Measurements from ENCODE around the gene PVR. TPM values are rescaled to one million over a fixed set of nuclear protein-coding genes. Genes with fewer than 3 reads are reported as not detected.
"Not testable (repeated sequence)": the region's sequence is repeated elsewhere in the genome, so short reads cannot be mapped to it uniquely, and the experiment has no call there.

Gene PVR
- total and polyA plus RNA-seq, 7 donors: 3.0 to 39.4 (median 11.5) TPM

GRCh38 chr19:44664976-44665375 lies 21.3 kb downstream of the PVR start:
- TF ChIP-seq EP300 (IDR thresholded peaks at IDR 0.05) (no peak), POLR2A (IDR thresholded peaks at IDR 0.05) (no peak), CTCF (IDR thresholded peaks at IDR 0.05) (no peak), POLR2AphosphoS5 (IDR thresholded peaks at IDR 0.05) (no peak)
- WGBS, 2 donors: 94 to 97% methylated on average over 10 of the region's 10 CpGs
- Histone ChIP-seq H3K27me3 (no peaks in the 10 kb centered on the region), H3K9me3 (no peaks in the 10 kb centered on the region), H3K4me1 (no peaks in the 10 kb centered on the region), H3K4me3 (no peak overlapping the region), H3K27ac (no peak overlapping the region), H3K36me3 (peaks cover 0 to 35% (median 10%) of the 10 kb centered on the region in 4 donors)
- intact Hi-C loops (cut with DNase I): no loop called here
- no peak for DNase-seq

GRCh38 chr19:44666852-44667556 lies 23.3 kb downstream of the PVR start:
- TF ChIP-seq EP300 (IDR thresholded peaks at IDR 0.05): no peak
- no peak for TF ChIP-seq CTCF (IDR thresholded peaks at IDR 0.05)
- no peak for TF ChIP-seq POLR2A (IDR thresholded peaks at IDR 0.05)
- TF ChIP-seq POLR2AphosphoS5 (IDR thresholded peaks at IDR 0.05): no peak
- WGBS, 2 donors: 85 to 86% methylated on average over 7 of the region's 7 CpGs
- Histone ChIP-seq H3K9me3 (no peaks in the 10 kb centered on the region), H3K4me3 (no peak overlapping the region), H3K36me3 (peaks cover 0 to 15% (median 8%) of the 10 kb centered on the region in 4 donors), H3K27me3 (no peaks in the 10 kb centered on the region), H3K27ac (no peak overlapping the region), H3K4me1 (no peaks in the 10 kb centered on the region)
- intact Hi-C loops (cut with DNase I): no loop called here
- no peak for DNase-seq

- Histone ChIP-seq H3K27me3 (no peaks in the 10 kb centered on the region), H3K36me3 (no peaks in the 10 kb centered on the region), H3K4me1 (no peaks in the 10 kb centered on the region), H3K9me3 (no peaks in the 10 kb centered on the region), H3K4me3 (no peak overlapping the region), H3K27ac (no peak overlapping the region)
- 80 to 92% methylated on average over 2 of the region's 2 CpGs for WGBS, 2 donors
- DNase-seq: no peak
- TF ChIP-seq EP300 (IDR thresholded peaks at IDR 0.05): no peak
- no peak for TF ChIP-seq POLR2AphosphoS5 (IDR thresholded peaks at IDR 0.05)
- no peak for TF ChIP-seq POLR2A (IDR thresholded peaks at IDR 0.05)
- no peak for TF ChIP-seq CTCF (IDR thresholded peaks at IDR 0.05)
- intact Hi-C loops (cut with DNase I): no loop called here
These were observed 25.5 kb downstream of the PVR start for GRCh38 chr19:44668985-44669764.

GRCh38 chr19:44670027-44670426 lies 26.3 kb downstream of the PVR start:
- intact Hi-C loops (cut with DNase I); H3K4me1 ChIP-seq; H3K27ac ChIP-seq; H3K36me3 ChIP-seq; DNase-seq; H3K27me3 ChIP-seq; H3K4me3 ChIP-seq; H3K9me3 ChIP-seq: not testable (repeated sequence)
- WGBS, 2 donors: 97 to 99% methylated on average over 2 of the region's 2 CpGs

GRCh38 chr19:44671400-44671799 lies 27.7 kb downstream of the PVR start, which contains the start of gene CEACAM19:
Gene CEACAM19, plus strand, starts transcription at chr19:44671482. Its CDS starts 450 bp downstream, at chr19:44671932.
- no peak for TF ChIP-seq POLR2A (IDR thresholded peaks at IDR 0.05)
- intact Hi-C loops (cut with DNase I): no loop called here
- WGBS, 2 donors: 56 to 72% methylated on average over 2 of the region's 2 CpGs

More at GRCh38 chr19:44671400-44671799, 27.7 kb downstream of the PVR start, which contains the start of gene CEACAM19:
- Histone ChIP-seq H3K9me3 (no peaks in the 10 kb centered on the region), H3K4me3 (no peak within 1 kb of the TSS), H3K4me1 (no peaks in the 10 kb centered on the region), H3K36me3 (no peaks in the 10 kb centered on the region), H3K27me3 (no peaks in the 10 kb centered on the region), H3K27ac (no peak within 1 kb of the TSS)
- no peak for DNase-seq

Data from sigmoid colon (tissue), 7 donors.